ENCODE data around the gene CDX2.
"Not testable (repeated sequence)": the region's sequence is repeated elsewhere in the genome, so short reads cannot be mapped to it uniquely, and the experiment has no call there.

Gene CDX2

GRCh38 chr13:27968316-27969081 lies 616 bp downstream of the CDX2 start:
- H3K4me1 ChIP-seq (ENCODE audit: control insufficient read depth in 1 of 2, insufficient read depth in 2 of 2, low read length in 2 of 2) = peaks cover 0 to 45% of the 10 kb centered on the region in 2 donors
- H3K9me3 ChIP-seq (ENCODE audit: control insufficient read depth in 1 of 2, low read length in 2 of 2) = no peaks in the 10 kb centered on the region
- peak overlapping the region; percentile 85 for H3K27ac ChIP-seq (ENCODE audit: low read length)
- no peaks in the 10 kb centered on the region for H3K36me3 ChIP-seq (ENCODE audit: control insufficient read depth in 1 of 2, insufficient read depth in 2 of 2, low read length in 2 of 2)
- peaks cover 68% of the 10 kb centered on the region for H3K27me3 ChIP-seq (ENCODE audit: low read depth, low read length)
- H3K4me3 ChIP-seq (ENCODE audit: low read depth in 1 of 2, low read length in 2 of 2) = peak overlapping the region; percentile 48 to 59

- H3K27me3 ChIP-seq (ENCODE audit: low read depth, low read length) = peaks cover 68% of the 10 kb centered on the region
These were observed 1.3 kb downstream of the CDX2 start for GRCh38 chr13:27967736-27968315.

GRCh38 chr13:27967203-27967735 lies 1.8 kb downstream of the CDX2 start:
- Histone ChIP-seq H3K4me1 (ENCODE audit: control insufficient read depth in 1 of 2, insufficient read depth in 2 of 2, low read length in 2 of 2) (peaks cover 0 to 45% of the 10 kb centered on the region in 2 donors), H3K4me3 (ENCODE audit: low read depth in 1 of 2, low read length in 2 of 2) (peak overlapping the region in 1 of 2 donors; percentile 59), H3K9me3 (ENCODE audit: control insufficient read depth in 1 of 2, low read length in 2 of 2) (no peaks in the 10 kb centered on the region), H3K36me3 (ENCODE audit: control insufficient read depth in 1 of 2, insufficient read depth in 2 of 2, low read length in 2 of 2) (no peaks in the 10 kb centered on the region), H3K27me3 (ENCODE audit: low read depth, low read length) (peaks cover 68% of the 10 kb centered on the region), H3K27ac (ENCODE audit: low read length) (peak overlapping the region; percentile 85)

More at GRCh38 chr13:27967736-27968315, 1.3 kb downstream of the CDX2 start:
- Histone ChIP-seq H3K36me3 (ENCODE audit: control insufficient read depth in 1 of 2, insufficient read depth in 2 of 2, low read length in 2 of 2) (no peaks in the 10 kb centered on the region), H3K4me1 (ENCODE audit: control insufficient read depth in 1 of 2, insufficient read depth in 2 of 2, low read length in 2 of 2) (peaks cover 0 to 45% of the 10 kb centered on the region in 2 donors), H3K9me3 (ENCODE audit: control insufficient read depth in 1 of 2, low read length in 2 of 2) (no peaks in the 10 kb centered on the region), H3K4me3 (ENCODE audit: low read depth in 1 of 2, low read length in 2 of 2) (peak overlapping the region; percentile 48 to 59), H3K27ac (ENCODE audit: low read length) (peak overlapping the region; percentile 85)

- H3K27me3 ChIP-seq (ENCODE audit: low read depth, low read length) = peaks cover 66% of the 10 kb centered on the region
- H3K27ac ChIP-seq (ENCODE audit: low read length) = peak overlapping the region; percentile 85
- no peaks in the 10 kb centered on the region for H3K36me3 ChIP-seq (ENCODE audit: control insufficient read depth in 1 of 2, insufficient read depth in 2 of 2, low read length in 2 of 2)
- peaks cover 0 to 45% of the 10 kb centered on the region in 2 donors for H3K4me1 ChIP-seq (ENCODE audit: control insufficient read depth in 1 of 2, insufficient read depth in 2 of 2, low read length in 2 of 2)
- H3K4me3 ChIP-seq (ENCODE audit: low read depth in 1 of 2, low read length in 2 of 2) = peak overlapping the region in 1 of 2 donors; percentile 59
- no peaks in the 10 kb centered on the region for H3K9me3 ChIP-seq (ENCODE audit: control insufficient read depth in 1 of 2, low read length in 2 of 2)
These were observed 2.4 kb downstream of the CDX2 start for GRCh38 chr13:27966641-27967202.

- Histone ChIP-seq H3K9me3 (ENCODE audit: control insufficient read depth in 1 of 2, low read length in 2 of 2) (no peaks in the 10 kb centered on the region), H3K27ac (ENCODE audit: low read length) (peak overlapping the region; percentile 79), H3K36me3 (ENCODE audit: control insufficient read depth in 1 of 2, insufficient read depth in 2 of 2, low read length in 2 of 2) (no peaks in the 10 kb centered on the region), H3K4me1 (ENCODE audit: control insufficient read depth in 1 of 2, insufficient read depth in 2 of 2, low read length in 2 of 2) (peaks cover 0 to 48% of the 10 kb centered on the region in 2 donors), H3K4me3 (ENCODE audit: low read depth in 1 of 2, low read length in 2 of 2) (peak overlapping the region in 1 of 2 donors; percentile 35), H3K27me3 (ENCODE audit: low read depth, low read length) (peaks cover 58% of the 10 kb centered on the region)
These were observed 3.1 kb downstream of the CDX2 start for GRCh38 chr13:27965740-27966640.

GRCh38 chr13:27965343-27965739 lies 3.8 kb downstream of the CDX2 start:
- Histone ChIP-seq H3K4me3 (ENCODE audit: low read depth in 1 of 2, low read length in 2 of 2) (peak overlapping the region in 1 of 2 donors; percentile 35), H3K4me1 (ENCODE audit: control insufficient read depth in 1 of 2, insufficient read depth in 2 of 2, low read length in 2 of 2) (peaks cover 0 to 53% of the 10 kb centered on the region in 2 donors)

GRCh38 chr13:27964741-27965323 lies 4.3 kb downstream of the CDX2 start:
- H3K4me3 ChIP-seq (ENCODE audit: low read depth in 1 of 2, low read length in 2 of 2) = peak overlapping the region in 1 of 2 donors; percentile 35
- H3K9me3 ChIP-seq (ENCODE audit: control insufficient read depth in 1 of 2, low read length in 2 of 2) = no peaks in the 10 kb centered on the region
- peaks cover 0 to 55% of the 10 kb centered on the region in 2 donors for H3K4me1 ChIP-seq (ENCODE audit: control insufficient read depth in 1 of 2, insufficient read depth in 2 of 2, low read length in 2 of 2)
- peaks cover 59% of the 10 kb centered on the region for H3K27me3 ChIP-seq (ENCODE audit: low read depth, low read length)
- no peaks in the 10 kb centered on the region for H3K36me3 ChIP-seq (ENCODE audit: control insufficient read depth in 1 of 2, insufficient read depth in 2 of 2, low read length in 2 of 2)
- peak overlapping the region; percentile 79 for H3K27ac ChIP-seq (ENCODE audit: low read length)

More at GRCh38 chr13:27965343-27965739, 3.8 kb downstream of the CDX2 start:
- Histone ChIP-seq H3K27me3 (ENCODE audit: low read depth, low read length) (peaks cover 57% of the 10 kb centered on the region), H3K36me3 (ENCODE audit: control insufficient read depth in 1 of 2, insufficient read depth in 2 of 2, low read length in 2 of 2) (no peaks in the 10 kb centered on the region), H3K27ac (ENCODE audit: low read length) (peak overlapping the region; percentile 79), H3K9me3 (ENCODE audit: control insufficient read depth in 1 of 2, low read length in 2 of 2) (no peaks in the 10 kb centered on the region)

GRCh38 chr13:27964206-27964605 lies 4.9 kb downstream of the CDX2 start:
- H3K9me3 ChIP-seq (ENCODE audit: control insufficient read depth in 1 of 2, low read length in 2 of 2); H3K4me3 ChIP-seq (ENCODE audit: low read depth in 1 of 2, low read length in 2 of 2); H3K36me3 ChIP-seq (ENCODE audit: control insufficient read depth in 1 of 2, insufficient read depth in 2 of 2, low read length in 2 of 2): not testable (repeated sequence)
- peaks cover 58% of the 10 kb centered on the region for H3K27me3 ChIP-seq (ENCODE audit: low read depth, low read length)
- peak overlapping the region; percentile 79 for H3K27ac ChIP-seq (ENCODE audit: low read length)
- H3K4me1 ChIP-seq (ENCODE audit: control insufficient read depth in 1 of 2, insufficient read depth in 2 of 2, low read length in 2 of 2) = peaks cover 0 to 52% of the 10 kb centered on the region in 2 donors

- Histone ChIP-seq H3K4me3 (ENCODE audit: low read depth in 1 of 2, low read length in 2 of 2) (no peak overlapping the region), H3K27ac (ENCODE audit: low read length) (peak overlapping the region; percentile 79), H3K27me3 (ENCODE audit: low read depth, low read length) (peaks cover 59% of the 10 kb centered on the region), H3K9me3 (ENCODE audit: control insufficient read depth in 1 of 2, low read length in 2 of 2) (no peaks in the 10 kb centered on the region), H3K36me3 (ENCODE audit: control insufficient read depth in 1 of 2, insufficient read depth in 2 of 2, low read length in 2 of 2) (no peaks in the 10 kb centered on the region), H3K4me1 (ENCODE audit: control insufficient read depth in 1 of 2, insufficient read depth in 2 of 2, low read length in 2 of 2) (peaks cover 0 to 45% of the 10 kb centered on the region in 2 donors)
These were observed 5.6 kb downstream of the CDX2 start for GRCh38 chr13:27963491-27963890.

- Histone ChIP-seq H3K9me3 (ENCODE audit: control insufficient read depth in 1 of 2, low read length in 2 of 2) (no peaks in the 10 kb centered on the region), H3K36me3 (ENCODE audit: control insufficient read depth in 1 of 2, insufficient read depth in 2 of 2, low read length in 2 of 2) (no peaks in the 10 kb centered on the region), H3K4me1 (ENCODE audit: control insufficient read depth in 1 of 2, insufficient read depth in 2 of 2, low read length in 2 of 2) (peaks cover 0 to 40% of the 10 kb centered on the region in 2 donors), H3K27me3 (ENCODE audit: low read depth, low read length) (peaks cover 57% of the 10 kb centered on the region), H3K4me3 (ENCODE audit: low read depth in 1 of 2, low read length in 2 of 2) (no peak overlapping the region), H3K27ac (ENCODE audit: low read length) (peak overlapping the region; percentile 79)
These were observed 6.1 kb downstream of the CDX2 start for GRCh38 chr13:27962982-27963381.

All from muscle layer of duodenum (tissue), 2 donors.